ENCODE results near the gene TCERG1L. TPM values are rescaled to one million over a fixed set of nuclear protein-coding genes. Genes with fewer than 3 reads are reported as not detected.

The TCERG1L gene
- total RNA-seq, 2 experiments from 2014 or later = not detected

- POLR2A ChIA-PET = no interaction called here
- intact Hi-C loops (cut with micrococcal nuclease) = no loop called here
Measured at GRCh38 chr10:131146790-131147189, 164.7 kb downstream of the TCERG1L start.

GRCh38 chr10:131145756-131146155 lies 165.8 kb downstream of the TCERG1L start:
- ATAC-seq = no peak

More at GRCh38 chr10:131146790-131147189, 164.7 kb downstream of the TCERG1L start:
- no peak overlapping the region for H3K27ac Mint-ChIP-seq
- no peak for TF ChIP-seq CTCF (IDR thresholded peaks at IDR 0.05)
- no peaks in the 10 kb centered on the region for H3K4me1 Mint-ChIP-seq (ENCODE audit: low read depth)
- no peaks in the 10 kb centered on the region for H3K27me3 Mint-ChIP-seq
- CTCF ChIA-PET = no interaction called here
- DNase-seq (no peak), ATAC-seq (no peak)
- no peaks in the 10 kb centered on the region for H3K36me3 Mint-ChIP-seq (ENCODE audit: low read depth)
- H3K4me3 Mint-ChIP-seq = no peak overlapping the region
- peaks cover 2% of the 10 kb centered on the region for H3K9me3 Mint-ChIP-seq

GRCh38 chr10:131144711-131145375 lies 166.7 kb downstream of the TCERG1L start:
- POLR2A ChIA-PET = no interaction called here
- intact Hi-C loops (cut with micrococcal nuclease) = no loop called here
- CTCF ChIA-PET = no interaction called here
- TF ChIP-seq CTCF (IDR thresholded peaks at IDR 0.05) = no peak
- ATAC-seq (no peak), DNase-seq (no peak)
- H3K27me3 Mint-ChIP-seq = no peaks in the 10 kb centered on the region
- no peak overlapping the region for H3K4me3 Mint-ChIP-seq
- H3K9me3 Mint-ChIP-seq = no peaks in the 10 kb centered on the region
- no peak overlapping the region for H3K27ac Mint-ChIP-seq
- no peaks in the 10 kb centered on the region for H3K4me1 Mint-ChIP-seq (ENCODE audit: low read depth)
- H3K36me3 Mint-ChIP-seq (ENCODE audit: low read depth) = no peaks in the 10 kb centered on the region

More at GRCh38 chr10:131145756-131146155, 165.8 kb downstream of the TCERG1L start:
- no peak for TF ChIP-seq CTCF (IDR thresholded peaks at IDR 0.05)
- Mint-ChIP-seq H3K9me3 (no peaks in the 10 kb centered on the region), H3K27me3 (no peaks in the 10 kb centered on the region), H3K4me3 (no peak overlapping the region), H3K27ac (no peak overlapping the region), H3K4me1 (ENCODE audit: low read depth) (no peaks in the 10 kb centered on the region), H3K36me3 (ENCODE audit: low read depth) (no peaks in the 10 kb centered on the region)
- intact Hi-C loops (cut with micrococcal nuclease) = no loop called here
- POLR2A ChIA-PET = no interaction called here
- no peak for DNase-seq
- CTCF ChIA-PET = no interaction called here

GRCh38 chr10:131144196-131144595 lies 167.3 kb downstream of the TCERG1L start:
- Mint-ChIP-seq H3K27me3 (no peaks in the 10 kb centered on the region), H3K36me3 (ENCODE audit: low read depth) (no peaks in the 10 kb centered on the region), H3K4me3 (no peak overlapping the region), H3K4me1 (ENCODE audit: low read depth) (no peaks in the 10 kb centered on the region), H3K9me3 (no peaks in the 10 kb centered on the region), H3K27ac (no peak overlapping the region)
- ChIA-PET CTCF (no interaction called here), POLR2A (no interaction called here)
- no peak for TF ChIP-seq CTCF (IDR thresholded peaks at IDR 0.05)
- intact Hi-C loops (cut with micrococcal nuclease) = no loop called here
- ATAC-seq (no peak), DNase-seq (no peak)

- no peaks in the 10 kb centered on the region for H3K9me3 Mint-ChIP-seq
- no peak for ATAC-seq
- TF ChIP-seq CTCF (IDR thresholded peaks at IDR 0.05) = no peak
- H3K27me3 Mint-ChIP-seq = no peaks in the 10 kb centered on the region
- H3K4me1 Mint-ChIP-seq (ENCODE audit: low read depth) = no peaks in the 10 kb centered on the region
- no peak overlapping the region for H3K4me3 Mint-ChIP-seq
- no peak overlapping the region for H3K27ac Mint-ChIP-seq
- intact Hi-C loops (cut with micrococcal nuclease) = no loop called here
- ChIA-PET CTCF (no interaction called here), POLR2A (no interaction called here)
- no peak for DNase-seq
- no peaks in the 10 kb centered on the region for H3K36me3 Mint-ChIP-seq (ENCODE audit: low read depth)
Measured at GRCh38 chr10:131143425-131144165, 167.9 kb downstream of the TCERG1L start.
